Effector memory CD4-positive, alpha-beta T cell (primary cell): ENCODE data around the gene SCART1.
"Not testable (repeated sequence)": the region's sequence is repeated elsewhere in the genome, so short reads cannot be mapped to it uniquely, and the experiment has no call there.

Experiments
- DNase-seq, 3 donors: peaks; one replicate each; pipeline ENCODE4 v3.0.0-alpha.2; 2020
- H3K27ac ChIP-seq: 2 replicates; pipeline ENCODE4 v1.7.0; 2013; ENCODE audit warnings: mild to moderate bottlenecking, low read length, moderate library complexity; ENCODE audit not compliant: insufficient read depth, poor library complexity, severe bottlenecking
- H3K27me3 ChIP-seq: replicated peaks from 2 replicates; pipeline ENCODE4 v1.7.0; 2013; ENCODE audit warnings: mild to moderate bottlenecking, low read length; ENCODE audit not compliant: insufficient read depth, control insufficient read depth, poor library complexity, severe bottlenecking
- H3K36me3 ChIP-seq: 2 replicates; pipeline ENCODE4 v1.7.0; 2013; ENCODE audit warnings: mild to moderate bottlenecking, low read length, moderate library complexity; ENCODE audit not compliant: control insufficient read depth, insufficient read depth
- H3K4me1 ChIP-seq: 2 replicates; pipeline ENCODE4 v1.7.0; 2013; ENCODE audit warnings: low read length, mild to moderate bottlenecking; ENCODE audit not compliant: control insufficient read depth, insufficient read depth, poor library complexity, severe bottlenecking
- H3K4me3 ChIP-seq: 2 replicates; pipeline ENCODE4 v1.7.0; 2013; ENCODE audit warnings: low read length, low read depth, mild to moderate bottlenecking; ENCODE audit not compliant: insufficient read depth, poor library complexity, severe bottlenecking
- H3K9me3 ChIP-seq: 2 replicates; pipeline ENCODE4 v1.7.0; 2013; ENCODE audit warnings: mild to moderate bottlenecking, low read length, moderate library complexity; ENCODE audit not compliant: control insufficient read depth

The SCART1 gene

GRCh38 chr10:133518517-133518916 is 64.8 kb downstream of the SCART1 start:
- H3K27me3 ChIP-seq, DNase-seq, H3K4me3 ChIP-seq, H3K4me1 ChIP-seq, H3K9me3 ChIP-seq, H3K36me3 ChIP-seq, H3K27ac ChIP-seq: not testable (repeated sequence)
